Measurements from ENCODE around the gene HOXD4.

HOXD4 gene

GRCh38 chr2:176142281-176142680, 9.1 kb upstream of the HOXD4 start:
- DNase-seq, result no peak

GRCh38 chr2:176145085-176145969, 6.0 kb upstream of the HOXD4 start:
- DNase-seq, result no peak

GRCh38 chr2:176146101-176146500, 5.2 kb upstream of the HOXD4 start:
- DNase-seq, result no peak

- DNase-seq, result no peak
Observed at GRCh38 chr2:176146645-176147044, 4.7 kb upstream of the HOXD4 start.

- DNase-seq, result no peak
Observed at GRCh38 chr2:176147210-176147799, 4.0 kb upstream of the HOXD4 start.

- no peak for DNase-seq
Observed at GRCh38 chr2:176147800-176148496, 3.4 kb upstream of the HOXD4 start.

- no peak for DNase-seq
Observed at GRCh38 chr2:176148751-176149421, 2.5 kb upstream of the HOXD4 start.

GRCh38 chr2:176149481-176149938, 1.8 kb upstream of the HOXD4 start:
- DNase-seq, result no peak

- DNase-seq, result no peak
Observed at GRCh38 chr2:176149939-176150583, 1.3 kb upstream of the HOXD4 start.

GRCh38 chr2:176150584-176151441, 537 bp upstream of the HOXD4 start:
- no peak for DNase-seq

GRCh38 chr2:176152350-176153181, 1.2 kb downstream of the HOXD4 start:
- DNase-seq, result no peak

GRCh38 chr2:176154576-176155252, 3.4 kb downstream of the HOXD4 start:
- DNase-seq, result no peak

GRCh38 chr2:176155356-176156044, 4.2 kb downstream of the HOXD4 start:
- DNase-seq, result no peak

- DNase-seq, result no peak
Observed at GRCh38 chr2:176156301-176156806, 5.0 kb downstream of the HOXD4 start.

- DNase-seq, result no peak
Observed at GRCh38 chr2:176156807-176157498, 5.6 kb downstream of the HOXD4 start, which contains the start of gene HOXD3. Gene HOXD3 (plus strand): TSS chr2:176157307. CDS start chr2:176169115, 11,808 bp downstream.

- DNase-seq, result no peak
Observed at GRCh38 chr2:176157499-176158185, 6.3 kb downstream of the HOXD4 start.

- DNase-seq, result no peak
Observed at GRCh38 chr2:176158186-176158591, 6.8 kb downstream of the HOXD4 start.

All from MV-4-11 (cell line).